Measurements from ENCODE around the gene MPG.

DNA sequence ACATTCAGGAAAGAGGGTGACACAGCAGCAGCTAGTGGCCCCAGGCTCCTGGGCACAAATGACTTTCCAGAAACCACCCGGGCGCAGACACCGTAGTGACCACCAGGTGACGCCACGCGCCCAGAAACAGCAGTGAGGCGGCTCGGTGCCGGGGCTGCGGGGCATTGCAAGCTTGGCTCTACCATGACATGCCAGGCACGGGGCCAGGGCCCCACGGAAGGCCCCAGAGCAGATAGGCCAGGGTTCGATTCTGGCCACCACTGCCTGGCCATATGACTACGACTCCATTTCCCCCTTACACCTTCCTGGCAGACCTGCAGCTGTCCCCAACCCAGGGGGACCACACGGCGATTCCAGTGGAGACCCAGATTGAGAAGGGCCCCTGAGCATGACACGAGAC is 12.3 kb upstream of the MPG start:
- peak in 2 of 3 donors; percentile 47 to 95 for TF ChIP-seq CTCF (IDR thresholded peaks at IDR 0.05)
- TF ChIP-seq POLR2A (IDR thresholded peaks at IDR 0.05), result no peak

All from lower leg skin (tissue), 3 donors.